ENCODE measurements around the gene PID1. TPM values are rescaled to one million over a fixed set of nuclear protein-coding genes. Genes with fewer than 3 reads are reported as not detected.

Gene PID1
- total and polyA plus RNA-seq, 10 donors = 3.2 to 30.0 (median 14.7) TPM

GRCh38 chr2:229252280-229252679, 18.8 kb downstream of the PID1 start:
- H3K27ac ChIP-seq = no peak overlapping the region
- DNase-seq = no peak

DNA sequence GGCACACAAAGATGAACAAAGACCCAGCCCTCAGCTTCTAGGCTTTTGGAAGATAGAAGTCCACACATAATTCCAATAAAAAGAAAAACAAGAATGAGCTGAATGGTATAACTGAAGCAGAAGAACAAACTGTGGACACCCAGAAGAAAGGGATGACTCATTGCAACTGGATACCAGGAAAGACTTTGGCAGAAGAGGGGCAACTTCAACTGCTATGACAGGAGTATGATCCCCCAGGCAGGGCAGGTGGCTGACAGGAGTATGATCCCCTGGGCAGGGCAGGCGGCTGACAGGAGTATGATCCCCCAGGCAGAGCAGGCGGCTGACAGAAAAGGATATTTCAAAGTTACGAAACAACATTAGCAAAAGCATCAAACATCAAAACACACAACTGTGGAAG, 21.6 kb downstream of the PID1 start:
- Histone ChIP-seq H3K27me3 (replicated peaks in 1 of 7) (no peaks in the 10 kb centered on the region), H3K4me1 (no peaks in the 10 kb centered on the region), H3K9me3 (no peaks in the 10 kb centered on the region), H3K27ac (no peak overlapping the region), H3K4me3 (no peak overlapping the region), H3K36me3 (no peaks in the 10 kb centered on the region)
- no peak for DNase-seq
- WGBS, 5 donors = 89 to 96% (median 92%) methylated on average over 3 of the region's 3 CpGs
- no peak for TF ChIP-seq POLR2AphosphoS5 (IDR thresholded peaks at IDR 0.05)
- TF ChIP-seq, protein P1, sequence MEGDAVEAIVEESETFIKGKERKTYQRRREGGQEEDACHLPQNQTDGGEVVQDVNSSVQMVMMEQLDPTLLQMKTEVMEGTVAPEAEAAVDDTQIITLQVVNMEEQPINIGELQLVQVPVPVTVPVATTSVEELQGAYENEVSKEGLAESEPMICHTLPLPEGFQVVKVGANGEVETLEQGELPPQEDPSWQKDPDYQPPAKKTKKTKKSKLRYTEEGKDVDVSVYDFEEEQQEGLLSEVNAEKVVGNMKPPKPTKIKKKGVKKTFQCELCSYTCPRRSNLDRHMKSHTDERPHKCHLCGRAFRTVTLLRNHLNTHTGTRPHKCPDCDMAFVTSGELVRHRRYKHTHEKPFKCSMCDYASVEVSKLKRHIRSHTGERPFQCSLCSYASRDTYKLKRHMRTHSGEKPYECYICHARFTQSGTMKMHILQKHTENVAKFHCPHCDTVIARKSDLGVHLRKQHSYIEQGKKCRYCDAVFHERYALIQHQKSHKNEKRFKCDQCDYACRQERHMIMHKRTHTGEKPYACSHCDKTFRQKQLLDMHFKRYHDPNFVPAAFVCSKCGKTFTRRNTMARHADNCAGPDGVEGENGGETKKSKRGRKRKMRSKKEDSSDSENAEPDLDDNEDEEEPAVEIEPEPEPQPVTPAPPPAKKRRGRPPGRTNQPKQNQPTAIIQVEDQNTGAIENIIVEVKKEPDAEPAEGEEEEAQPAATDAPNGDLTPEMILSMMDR (IDR thresholded peaks at IDR 0.05 in 8 of 11, conservative IDR thresholded peaks at IDR 0.05 in 3 of 11) = no peak
- no peak for TF ChIP-seq POLR2A (IDR thresholded peaks at IDR 0.05)
- intact Hi-C loops (cut with DNase I; ENCODE audit: low total_unique reads) = no loop called here

More at GRCh38 chr2:229252280-229252679, 18.8 kb downstream of the PID1 start:
- no peaks in the 10 kb centered on the region for H3K27me3 ChIP-seq (replicated peaks in 1 of 7)
- no peaks in the 10 kb centered on the region for H3K4me1 ChIP-seq
- WGBS, 5 donors = 26 to 56% (median 51%) methylated on average over 1 of the region's 1 CpG
- no peak overlapping the region for H3K4me3 ChIP-seq
- intact Hi-C loops (cut with DNase I; ENCODE audit: low total_unique reads) = no loop called here
- no peaks in the 10 kb centered on the region for H3K9me3 ChIP-seq
- H3K36me3 ChIP-seq = no peaks in the 10 kb centered on the region
- TF ChIP-seq, protein P1 (IDR thresholded peaks at IDR 0.05 in 8 of 11, conservative IDR thresholded peaks at IDR 0.05 in 3 of 11) = no peak
- no peak for TF ChIP-seq POLR2A (IDR thresholded peaks at IDR 0.05)
- no peak for TF ChIP-seq POLR2AphosphoS5 (IDR thresholded peaks at IDR 0.05)

DNA sequence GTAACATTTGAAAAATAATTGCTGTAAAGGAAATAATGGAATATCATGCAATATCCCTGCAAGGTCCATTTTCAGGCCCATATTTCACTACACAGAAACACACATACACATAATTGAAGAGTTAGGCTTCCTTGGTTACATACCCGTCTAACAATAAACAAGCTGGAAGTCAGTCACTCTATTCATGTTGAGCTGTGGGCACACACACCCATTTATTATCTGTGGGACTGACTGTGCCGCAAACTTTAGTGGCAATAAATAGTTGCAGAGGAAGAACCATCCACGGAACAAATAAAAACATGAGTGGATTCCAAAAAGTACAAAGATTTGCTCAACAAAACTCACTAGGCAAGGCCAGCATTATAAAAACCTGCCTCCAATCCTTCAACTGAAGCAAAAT, 24.8 kb downstream of the PID1 start:
- WGBS, 5 donors = 83 to 96% (median 93%) methylated on average over 3 of the region's 3 CpGs
- H3K27me3 ChIP-seq (replicated peaks in 1 of 7) = no peaks in the 10 kb centered on the region
- H3K4me1 ChIP-seq = no peaks in the 10 kb centered on the region
- H3K4me3 ChIP-seq = no peak overlapping the region
- H3K27ac ChIP-seq = no peak overlapping the region
- peaks cover 2 to 20% (median 13%) of the 10 kb centered on the region in 8 donors for H3K9me3 ChIP-seq
- no peak for DNase-seq
- no peaks in the 10 kb centered on the region for H3K36me3 ChIP-seq
- intact Hi-C loops (cut with DNase I; ENCODE audit: low total_unique reads) = no loop called here
- no peak for TF ChIP-seq POLR2AphosphoS5 (IDR thresholded peaks at IDR 0.05)
- TF ChIP-seq, protein P1 (IDR thresholded peaks at IDR 0.05 in 8 of 11, conservative IDR thresholded peaks at IDR 0.05 in 3 of 11) = no peak
- TF ChIP-seq POLR2A (IDR thresholded peaks at IDR 0.05) = no peak

GRCh38 chr2:229244975-229245374, 26.1 kb downstream of the PID1 start:
- intact Hi-C loops (cut with DNase I; ENCODE audit: low total_unique reads) = no loop called here
- H3K27ac ChIP-seq = no peak overlapping the region
- WGBS, 5 donors = 82 to 89% (median 87%) methylated on average over 2 of the region's 2 CpGs
- H3K4me3 ChIP-seq = no peak overlapping the region
- H3K4me1 ChIP-seq = no peaks in the 10 kb centered on the region
- H3K9me3 ChIP-seq = peaks cover 2 to 34% (median 27%) of the 10 kb centered on the region in 8 donors
- no peak for DNase-seq
- no peaks in the 10 kb centered on the region for H3K27me3 ChIP-seq (replicated peaks in 1 of 7)
- TF ChIP-seq, protein P1 (IDR thresholded peaks at IDR 0.05 in 8 of 11, conservative IDR thresholded peaks at IDR 0.05 in 3 of 11) = no peak
- no peak for TF ChIP-seq POLR2A (IDR thresholded peaks at IDR 0.05)
- no peaks in the 10 kb centered on the region for H3K36me3 ChIP-seq
